GM12801 (cell line): ENCODE data around the gene KCNG1.

Experiments used
- CTCF ChIP-seq: IDR thresholded peaks from one replicate; pipeline ENCODE4 v1.5.1; 2011; ENCODE audit warnings: control low read depth; ENCODE audit not compliant: insufficient read length; ENCODE audit errors: extremely low read depth

Gene KCNG1

GRCh38 chr20:51008718-51009117 lies 14.2 kb downstream of the KCNG1 start:
- no peak for TF ChIP-seq CTCF

GRCh38 chr20:51005214-51005613 lies 17.7 kb downstream of the KCNG1 start:
- no peak for TF ChIP-seq CTCF

- no peak for TF ChIP-seq CTCF
Observed at GRCh38 chr20:51004781-51005180, 18.1 kb downstream of the KCNG1 start.

GRCh38 chr20:51004305-51004727 lies 18.6 kb downstream of the KCNG1 start:
- TF ChIP-seq CTCF = no peak

GRCh38 chr20:51003753-51004152 lies 19.2 kb downstream of the KCNG1 start:
- no peak for TF ChIP-seq CTCF

GRCh38 chr20:51002633-51003032 lies 20.3 kb downstream of the KCNG1 start:
- TF ChIP-seq CTCF = no peak

GRCh38 chr20:51001430-51002265 lies 21.3 kb downstream of the KCNG1 start:
- no peak for TF ChIP-seq CTCF
